Prostate gland (tissue), 2 donors: ENCODE measurements around the gene ZNF354C.

Experiments
- CTCF ChIP-seq, 4 experiments: fragments of 200-600 bp in 2 of 4; fragments of 450-650 bp in 2 of 4; sonication (generic) in 2 of 4; IDR thresholded peaks; 1 replicate in 3 of 4; 2 replicates in 1 of 4; pipeline ENCODE4 v1.5.1; 2016 to 2019; ENCODE audit warnings: antibody characterized with exemption in 4 of 4, mild to moderate bottlenecking in 2 of 4, moderate library complexity in 2 of 4
- POLR2A ChIP-seq: fragments of 450-650 bp; IDR thresholded peaks from one replicate; pipeline ENCODE4 v1.6.1; 2016; ENCODE audit warnings: antibody characterized with exemption, mild to moderate bottlenecking
- POLR2AphosphoS5 ChIP-seq: sonication (generic); formaldehyde crosslinking; IDR thresholded peaks from one replicate; pipeline ENCODE4 v1.6.1; 2017; ENCODE audit warnings: antibody characterized with exemption

GRCh38 chr5:179115845-179116524, 55.8 kb downstream of the ZNF354C start:
- TF ChIP-seq POLR2A, result no peak
- TF ChIP-seq CTCF (IDR thresholded peaks at IDR 0.05), result no peak
- no peak for TF ChIP-seq POLR2AphosphoS5
